H9 (cell line): ENCODE measurements around the gene LAGE3. TPM values are rescaled to one million over a fixed set of nuclear protein-coding genes. Genes with fewer than 3 reads are reported as not detected.
A peak's percentile ranks its signal among the peaks of the same experiment; 100 is the strongest.

Experiments used
- DNase-seq: peaks from one replicate; pipeline ENCODE4 v3.0.0-alpha.2; 2017
- H2AFZ ChIP-seq: one replicate; pipeline ENCODE4 v1.6.1; 2013; ENCODE audit warnings: mild to moderate bottlenecking, low read length, control low read depth, moderate library complexity
- H2AK5ac ChIP-seq: 2 replicates; pipeline ENCODE4 v1.6.1; 2013; ENCODE audit warnings: low read length, control low read depth, mixed read lengths; ENCODE audit not compliant: insufficient read length
- H2BK120ac ChIP-seq: one replicate; pipeline ENCODE4 v1.6.1; 2013; ENCODE audit warnings: low read depth, mild to moderate bottlenecking, low read length, control low read depth, inconsistent platforms; ENCODE audit not compliant: poor library complexity, severe bottlenecking
- H2BK12ac ChIP-seq: 2 replicates; pipeline ENCODE4 v1.6.1; 2013; ENCODE audit warnings: low read length, control low read depth, mixed read lengths, low read depth; ENCODE audit not compliant: insufficient read length
- H2BK15ac ChIP-seq: 2 replicates; pipeline ENCODE4 v1.6.1; 2013; ENCODE audit warnings: low read depth, low read length, control low read depth
- H2BK20ac ChIP-seq: one replicate; pipeline ENCODE4 v1.6.1; 2013; ENCODE audit warnings: low read depth, mild to moderate bottlenecking, low read length, control low read depth, inconsistent platforms; ENCODE audit not compliant: poor library complexity, severe bottlenecking
- H2BK5ac ChIP-seq: 2 replicates; pipeline ENCODE4 v1.6.1; 2013; ENCODE audit warnings: low read length, control low read depth, mixed read lengths; ENCODE audit not compliant: insufficient read length
- H3K14ac ChIP-seq: 2 replicates; pipeline ENCODE4 v1.6.1; 2013; ENCODE audit warnings: low read length, control low read depth; ENCODE audit not compliant: insufficient read depth
- H3K18ac ChIP-seq: 2 replicates; pipeline ENCODE4 v1.6.1; 2013; ENCODE audit warnings: low read depth, mild to moderate bottlenecking, mixed read lengths, low read length, control low read depth; ENCODE audit not compliant: insufficient read length
- H3K23ac ChIP-seq: 2 replicates; pipeline ENCODE4 v1.6.1; 2013; ENCODE audit warnings: low read length, control low read depth, mixed read lengths, low read depth; ENCODE audit not compliant: insufficient read length
- H3K23me2 ChIP-seq: 2 replicates; pipeline ENCODE4 v1.6.1; 2013; ENCODE audit warnings: low read depth, mild to moderate bottlenecking, mixed read lengths, low read length, control low read depth; ENCODE audit not compliant: insufficient read length, poor library complexity, severe bottlenecking
- H3K27ac ChIP-seq: 2 replicates; pipeline ENCODE4 v1.5.1; 2013; ENCODE audit warnings: low read length, control low read depth, mixed read lengths, low read depth; ENCODE audit not compliant: insufficient read length
- H3K27me3 ChIP-seq: 2 replicates; pipeline ENCODE4 v1.6.1; 2013; ENCODE audit warnings: low read length, control low read depth, inconsistent platforms; ENCODE audit not compliant: insufficient read depth
- H3K4ac ChIP-seq: 2 replicates; pipeline ENCODE4 v1.6.1; 2013; ENCODE audit warnings: low read depth, mild to moderate bottlenecking, control low read depth, inconsistent platforms, low read length, moderate library complexity
- H3K4me1 ChIP-seq: 2 replicates; pipeline ENCODE4 v1.6.1; 2013; ENCODE audit warnings: low read length, control low read depth, inconsistent platforms; ENCODE audit not compliant: insufficient read depth
- H3K4me2 ChIP-seq: 2 replicates; pipeline ENCODE4 v1.6.1; 2013; ENCODE audit warnings: low read length, control low read depth, mixed read lengths; ENCODE audit not compliant: insufficient read length, insufficient read depth
- H3K56ac ChIP-seq: 2 replicates; pipeline ENCODE4 v1.6.1; 2013; ENCODE audit warnings: low read depth, mild to moderate bottlenecking, mixed read lengths, low read length, control low read depth; ENCODE audit not compliant: insufficient read length
- H3K79me1 ChIP-seq: 2 replicates; pipeline ENCODE4 v1.6.1; 2013; ENCODE audit warnings: low read depth, mild to moderate bottlenecking, moderate library complexity, low read length, control low read depth, inconsistent platforms; ENCODE audit not compliant: insufficient read depth, poor library complexity, severe bottlenecking
- H3K79me2 ChIP-seq: 2 replicates; pipeline ENCODE4 v1.6.1; 2013; ENCODE audit warnings: low read length, control low read depth, inconsistent platforms; ENCODE audit not compliant: insufficient read depth
- H3K9ac ChIP-seq: 2 replicates; pipeline ENCODE4 v1.6.1; 2013; ENCODE audit warnings: low read length, control low read depth, mixed read lengths; ENCODE audit not compliant: insufficient read length; ENCODE audit errors: extremely low read depth
- H3K9me3 ChIP-seq: one replicate; pipeline ENCODE4 v1.6.1; 2013; ENCODE audit warnings: low read depth, low read length, inconsistent platforms; ENCODE audit not compliant: control insufficient read depth
- H3T11ph ChIP-seq: one replicate; pipeline ENCODE4 v1.6.1; 2013; ENCODE audit warnings: mild to moderate bottlenecking, low read length, control low read depth, inconsistent platforms
- H4K20me1 ChIP-seq: one replicate; pipeline ENCODE4 v1.6.1; 2013; ENCODE audit not compliant: control insufficient read depth, insufficient read length, insufficient read depth
- H4K5ac ChIP-seq: 2 replicates; pipeline ENCODE4 v1.6.1; 2013; ENCODE audit warnings: low read depth, mild to moderate bottlenecking, mixed read lengths, low read length, control low read depth; ENCODE audit not compliant: insufficient read length
- H4K8ac ChIP-seq: replicated peaks from 2 replicates; pipeline ENCODE4 v1.6.1; 2013; ENCODE audit warnings: low read length, control low read depth, mixed read lengths, low read depth; ENCODE audit not compliant: insufficient read length
- H4K91ac ChIP-seq: 2 replicates; pipeline ENCODE4 v1.6.1; 2013; ENCODE audit warnings: low read depth, mild to moderate bottlenecking, moderate library complexity, mixed read lengths, low read length, control low read depth; ENCODE audit not compliant: insufficient read length
- H3K27ac Mint-ChIP-seq, 3 experiments: 2 replicates in 2 of 3; 3 replicates in 1 of 3; pipeline ENCODE4 v1.8.0; 2020 to 2021; ENCODE audit warnings: mixed read lengths in 3 of 3, mild to moderate bottlenecking in 1 of 3, moderate library complexity in 1 of 3
- H3K27me3 Mint-ChIP-seq: 2 replicates; pipeline ENCODE4 v1.8.0; 2021; ENCODE audit warnings: low read depth, mild to moderate bottlenecking, moderate library complexity, mixed read lengths
- H3K36me3 Mint-ChIP-seq, 3 experiments: 2 replicates in 2 of 3; 3 replicates in 1 of 3; pipeline ENCODE4 v1.8.0; 2020 to 2021; ENCODE audit warnings: low read depth in 3 of 3, mixed read lengths in 3 of 3; ENCODE audit not compliant: insufficient read depth in 1 of 3
- H3K4me1 Mint-ChIP-seq, 2 experiments: 2 replicates each; pipeline ENCODE4 v1.8.0; 2020; ENCODE audit warnings: mixed read lengths in 2 of 2
- H3K4me3 Mint-ChIP-seq, 2 experiments: 2 replicates in 1 of 2; 3 replicates in 1 of 2; pipeline ENCODE4 v1.8.0; 2020 to 2021; ENCODE audit warnings: mild to moderate bottlenecking in 2 of 2, mixed read lengths in 2 of 2, moderate library complexity in 1 of 2
- H3K9me3 Mint-ChIP-seq, 2 experiments: 2 replicates in 1 of 2; 3 replicates in 1 of 2; pipeline ENCODE4 v1.8.0; 2020; ENCODE audit warnings: mild to moderate bottlenecking in 2 of 2, mixed read lengths in 2 of 2, moderate library complexity in 1 of 2
- WGBS: extraction: QIAGEN DNeasy Blood & Tissue Kit; methylation state at CpG from one replicate; pipeline ENCODE4 v1.1.7; 2013; ENCODE audit warnings: missing lambda C conversion rate, low lambda C conversion rate, mixed read lengths; ENCODE audit not compliant: insufficient read length; ENCODE audit errors: extremely low coverage; 5-methylcytosine and 5-hydroxymethylcytosine counted together
- total RNA-seq: library from RNA; stranded (reverse); gene quantifications from 2 replicates; pipeline ENCODE4 v1.2.1, GENCODE V29; 2021
- TF ChIP-seq, protein P1 (sequence below): fragments of 200-600 bp; sonication (generic); conservative IDR thresholded peaks from 3 replicates; pipeline ENCODE4 v1.8.0; 2021; ENCODE audit warnings: antibody characterized with exemption, mild to moderate bottlenecking

The LAGE3 gene
- total RNA-seq, 1 experiment from 2014 or later, result 32.5 TPM

DNA sequence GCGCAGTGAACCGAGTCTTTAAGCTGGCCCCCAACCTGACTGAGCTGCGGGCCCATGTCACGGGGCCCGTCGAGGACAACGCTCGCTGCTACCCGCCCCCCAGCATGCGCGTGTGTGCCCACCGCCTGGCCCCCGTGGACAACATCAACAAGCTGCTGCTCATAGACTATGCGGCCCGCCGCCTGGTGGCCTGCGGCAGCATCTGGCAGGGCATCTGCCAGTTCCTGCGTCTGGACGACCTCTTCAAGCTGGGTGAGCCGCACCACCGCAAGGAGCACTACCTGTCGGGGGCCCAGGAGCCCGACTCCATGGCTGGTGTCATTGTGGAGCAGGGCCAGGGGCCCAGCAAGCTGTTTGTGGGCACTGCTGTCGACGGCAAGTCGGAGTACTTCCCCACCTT is 18.8 kb downstream of the LAGE3 start:
- Histone ChIP-seq H2BK20ac (no peak overlapping the region), H2BK120ac (no peak overlapping the region), H3K4me2 (no peak overlapping the region)

More for the DNA sequence above, 18.8 kb downstream of the LAGE3 start:
- no peak overlapping the region for H4K8ac ChIP-seq
- H3K56ac ChIP-seq, result no peak overlapping the region
- H3K27me3 Mint-ChIP-seq, result peaks cover 17% of the 10 kb centered on the region
- no peak for DNase-seq
- H2AK5ac ChIP-seq, result no peak overlapping the region
- peaks cover 22% of the 10 kb centered on the region for H3K9me3 ChIP-seq
- H4K5ac ChIP-seq, result no peak overlapping the region
- no peaks in the 10 kb centered on the region for H4K20me1 ChIP-seq
- H3K4me1 ChIP-seq, result no peaks in the 10 kb centered on the region
- H2BK5ac ChIP-seq, result no peak overlapping the region
- no peak overlapping the region for H3K27ac Mint-ChIP-seq
- peaks cover 51 to 80% of the 10 kb centered on the region in 2 experiments for H3K9me3 Mint-ChIP-seq
- no peak overlapping the region for H3T11ph ChIP-seq
- no peak overlapping the region for H3K18ac ChIP-seq
- no peaks in the 10 kb centered on the region for H3K79me1 ChIP-seq
- no peak overlapping the region for H2AFZ ChIP-seq
- H3K36me3 Mint-ChIP-seq, result peaks cover 20 to 32% (median 23%) of the 10 kb centered on the region in 3 experiments
- peaks cover 8% of the 10 kb centered on the region for H3K23me2 ChIP-seq
- H2BK15ac ChIP-seq, result no peak overlapping the region
- H3K9ac ChIP-seq, result no peak overlapping the region
- no peak overlapping the region for H3K23ac ChIP-seq
- H4K91ac ChIP-seq, result no peak overlapping the region
- H3K27ac ChIP-seq, result no peak overlapping the region
- no peaks in the 10 kb centered on the region; the same call in 1 of the 2 replicates for H3K27me3 ChIP-seq
- no peaks in the 10 kb centered on the region for H3K79me2 ChIP-seq
- peak overlapping the region in 1 of 2 experiments; percentile 61; a peak in 1 of 5 replicates for H3K4me3 Mint-ChIP-seq
- TF ChIP-seq, protein P1, sequence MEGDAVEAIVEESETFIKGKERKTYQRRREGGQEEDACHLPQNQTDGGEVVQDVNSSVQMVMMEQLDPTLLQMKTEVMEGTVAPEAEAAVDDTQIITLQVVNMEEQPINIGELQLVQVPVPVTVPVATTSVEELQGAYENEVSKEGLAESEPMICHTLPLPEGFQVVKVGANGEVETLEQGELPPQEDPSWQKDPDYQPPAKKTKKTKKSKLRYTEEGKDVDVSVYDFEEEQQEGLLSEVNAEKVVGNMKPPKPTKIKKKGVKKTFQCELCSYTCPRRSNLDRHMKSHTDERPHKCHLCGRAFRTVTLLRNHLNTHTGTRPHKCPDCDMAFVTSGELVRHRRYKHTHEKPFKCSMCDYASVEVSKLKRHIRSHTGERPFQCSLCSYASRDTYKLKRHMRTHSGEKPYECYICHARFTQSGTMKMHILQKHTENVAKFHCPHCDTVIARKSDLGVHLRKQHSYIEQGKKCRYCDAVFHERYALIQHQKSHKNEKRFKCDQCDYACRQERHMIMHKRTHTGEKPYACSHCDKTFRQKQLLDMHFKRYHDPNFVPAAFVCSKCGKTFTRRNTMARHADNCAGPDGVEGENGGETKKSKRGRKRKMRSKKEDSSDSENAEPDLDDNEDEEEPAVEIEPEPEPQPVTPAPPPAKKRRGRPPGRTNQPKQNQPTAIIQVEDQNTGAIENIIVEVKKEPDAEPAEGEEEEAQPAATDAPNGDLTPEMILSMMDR, result no peak
- no peak overlapping the region for H2BK12ac ChIP-seq
- no CpG with 5 or more reads among the region's 26 CpGs for WGBS
- H3K4ac ChIP-seq, result no peak overlapping the region
- H3K14ac ChIP-seq, result no peak overlapping the region
- H3K4me1 Mint-ChIP-seq, result peaks cover 0 to 7% of the 10 kb centered on the region in 2 experiments; a peak in 1 of 4 replicates
